NCI-H1092 (cell line): ENCODE data around the gene DRD1.
A peak's percentile ranks its signal among the peaks of the same experiment; 100 is the strongest.

Experiments used
- DNase-seq: peaks from one replicate; lab custom pipeline; 2025; lab: John Stamatoyannopoulos, UW

DRD1 gene

GRCh38 chr5:175444060-175444904 lies at the start of gene DRD1:
Gene DRD1, minus strand, starts transcription at chr5:175444182. Its CDS starts 1,083 bp downstream, at chr5:175443099.
- no peak for DNase-seq

GRCh38 chr5:175493726-175494125 lies 49.7 kb upstream of the DRD1 start:
- DNase-seq: no peak

- no peak for DNase-seq
Observed at GRCh38 chr5:175493260-175493659, 49.3 kb upstream of the DRD1 start.

- no peak for DNase-seq
Observed at GRCh38 chr5:175491223-175491622, 47.2 kb upstream of the DRD1 start.

GRCh38 chr5:175489693-175490443 lies 45.9 kb upstream of the DRD1 start:
- no peak for DNase-seq

- DNase-seq: no peak
Observed at GRCh38 chr5:175487514-175488222, 43.7 kb upstream of the DRD1 start.

- DNase-seq: no peak
Observed at GRCh38 chr5:175485631-175486030, 41.6 kb upstream of the DRD1 start.

GRCh38 chr5:175484829-175485228 lies 40.8 kb upstream of the DRD1 start:
- no peak for DNase-seq

- DNase-seq: no peak
Observed at GRCh38 chr5:175484322-175484721, 40.3 kb upstream of the DRD1 start.

GRCh38 chr5:175483337-175483736 lies 39.4 kb upstream of the DRD1 start:
- DNase-seq: no peak

GRCh38 chr5:175479125-175479881 lies 35.3 kb upstream of the DRD1 start:
- DNase-seq: no peak

GRCh38 chr5:175478384-175479124 lies 34.6 kb upstream of the DRD1 start, which contains the start of gene SFXN1:
Gene SFXN1, plus strand, starts transcription at chr5:175478560. Its CDS starts 13,544 bp downstream, at chr5:175492104.
- peak; percentile 43 for DNase-seq

GRCh38 chr5:175478008-175478383 lies 34.0 kb upstream of the DRD1 start:
- DNase-seq: no peak

- no peak for DNase-seq
Observed at GRCh38 chr5:175477440-175477839, 33.5 kb upstream of the DRD1 start.

GRCh38 chr5:175475248-175475647 lies 31.3 kb upstream of the DRD1 start:
- no peak for DNase-seq

GRCh38 chr5:175472378-175472777 lies 28.4 kb upstream of the DRD1 start:
- no peak for DNase-seq

GRCh38 chr5:175471628-175472027 lies 27.6 kb upstream of the DRD1 start:
- no peak for DNase-seq

GRCh38 chr5:175471196-175471595 lies 27.2 kb upstream of the DRD1 start:
- no peak for DNase-seq

GRCh38 chr5:175470781-175471180 lies 26.8 kb upstream of the DRD1 start:
- no peak for DNase-seq

- no peak for DNase-seq
Observed at GRCh38 chr5:175469916-175470315, 25.9 kb upstream of the DRD1 start.

- no peak for DNase-seq
Observed at GRCh38 chr5:175468892-175469291, 24.9 kb upstream of the DRD1 start.
